NCI-H526 (cell line): ENCODE results near the gene ZNF709.
"Not testable (repeated sequence)": the region's sequence is repeated elsewhere in the genome, so short reads cannot be mapped to it uniquely, and the experiment has no call there.

Experiments
- DNase-seq, 2 experiments: peaks; one replicate each; lab custom pipeline; 2025; lab: John Stamatoyannopoulos, UW

The ZNF709 gene

GRCh38 chr19:12450844-12451243 is 33.8 kb downstream of the ZNF709 start:
- no peak for DNase-seq

- DNase-seq = no peak
These were observed 35.8 kb downstream of the ZNF709 start for GRCh38 chr19:12448808-12449207.

GRCh38 chr19:12440541-12441316 is 43.9 kb downstream of the ZNF709 start, which contains the start of gene ZNF443:
Gene ZNF443 (minus strand): TSS chr19:12441021. CDS start chr19:12440914, 107 bp downstream.
- peak; percentile 95 to 96 for DNase-seq

- DNase-seq = peak in 1 of 2 experiments; percentile 22
These were observed 44.7 kb downstream of the ZNF709 start for GRCh38 chr19:12439686-12440540.

- DNase-seq = not testable (repeated sequence)
These were observed 53.8 kb downstream of the ZNF709 start for GRCh38 chr19:12430726-12431299.

GRCh38 chr19:12425888-12426274 is 58.7 kb downstream of the ZNF709 start:
- DNase-seq = no peak

GRCh38 chr19:12425236-12425887 is 59.3 kb downstream of the ZNF709 start:
- no peak for DNase-seq

- DNase-seq = not testable (repeated sequence)
These were observed 67.3 kb downstream of the ZNF709 start for GRCh38 chr19:12417273-12417672.

- DNase-seq = no peak
These were observed 72.7 kb downstream of the ZNF709 start for GRCh38 chr19:12411893-12412292.
